Measurements from ENCODE around the gene PLCB1. TPM values are rescaled to one million over a fixed set of nuclear protein-coding genes. Genes with fewer than 3 reads are reported as not detected.

PLCB1 gene
- total RNA-seq, 1 donor from 2014 or later = 6.3 TPM

DNA sequence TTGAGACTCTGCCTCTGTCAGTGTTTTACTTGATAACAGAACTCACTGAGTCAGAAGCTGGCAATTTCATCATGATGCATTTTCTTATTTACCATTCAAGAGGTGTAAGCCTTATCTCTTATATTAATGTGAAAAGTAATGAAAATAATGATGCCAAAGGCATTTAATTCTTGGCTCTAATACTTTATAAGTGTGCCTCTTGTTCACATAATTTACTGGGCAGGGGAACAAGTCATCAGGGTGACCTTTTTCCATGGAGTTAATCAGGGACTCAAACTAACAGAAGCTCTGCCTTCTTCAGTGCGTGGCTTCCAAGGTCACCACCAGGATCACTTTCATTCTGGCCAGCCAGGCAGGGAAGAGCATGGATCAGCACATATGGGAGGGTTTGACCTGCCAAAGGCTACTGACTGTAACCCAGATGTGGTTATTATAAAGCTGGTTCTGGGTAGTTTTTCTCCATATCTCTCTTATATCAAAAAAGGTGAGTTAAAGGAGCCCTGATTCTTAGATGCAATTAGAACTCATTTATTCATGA is 5.2 kb upstream of the PLCB1 start:
- Histone ChIP-seq H3K27me3 (ENCODE audit: low read depth) (no peaks in the 10 kb centered on the region), H3K4me3 (no peak overlapping the region), H3K4me1 (peaks cover 5% of the 10 kb centered on the region), H3K27ac (no peak overlapping the region), H3K36me3 (no peaks in the 10 kb centered on the region), H3K9me3 (no peaks in the 10 kb centered on the region)
- ATAC-seq (no peak), DNase-seq (no peak)
- no peak for TF ChIP-seq CTCF (IDR thresholded peaks at IDR 0.05)
- intact Hi-C loops (cut with DNase I) = loop anchor here (10.0 kb wide), 1 partner anchor 598 kb away; no protein-coding TSS in a partner anchor

DNA sequence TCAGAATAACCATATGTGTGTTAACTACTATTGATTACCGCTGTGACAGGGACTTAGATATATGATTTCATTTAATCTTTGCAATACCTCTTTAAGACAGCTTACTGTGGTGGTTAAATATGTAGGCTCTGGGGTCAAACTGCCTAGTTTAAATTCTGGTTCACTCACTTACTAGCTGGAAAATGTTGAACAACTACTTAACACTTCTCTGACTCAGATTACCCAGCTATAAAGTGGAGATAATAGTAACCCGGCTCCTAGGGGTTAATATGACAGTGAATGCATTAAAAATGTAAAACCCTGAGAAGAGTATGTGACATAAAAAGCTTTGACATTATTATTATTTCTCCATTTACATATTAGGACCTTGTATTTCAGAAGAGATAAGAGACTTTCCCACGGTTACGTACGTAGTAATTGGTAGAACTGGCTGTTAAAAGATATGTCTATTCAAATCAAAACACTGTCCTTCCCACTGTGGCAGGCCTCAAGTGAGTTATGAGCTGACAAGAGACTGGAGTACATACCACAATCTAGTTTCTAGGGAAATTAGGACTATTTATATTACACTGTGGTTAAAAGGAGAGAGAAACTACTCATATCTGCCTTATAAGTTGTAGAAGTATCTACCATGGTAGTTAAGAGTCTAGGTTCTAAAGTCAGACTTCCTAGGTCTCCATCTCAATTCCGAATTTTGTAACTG is 4.4 kb upstream of the PLCB1 start:
- H3K9me3 ChIP-seq = no peaks in the 10 kb centered on the region
- H3K27me3 ChIP-seq (ENCODE audit: low read depth) = no peaks in the 10 kb centered on the region
- intact Hi-C loops (cut with DNase I) = loop anchor here (10.0 kb wide), 1 partner anchor 597 kb away; no protein-coding TSS in a partner anchor
- peaks cover 6% of the 10 kb centered on the region for H3K4me1 ChIP-seq
- ATAC-seq = no peak
- no peaks in the 10 kb centered on the region for H3K36me3 ChIP-seq
- no peak for TF ChIP-seq CTCF (IDR thresholded peaks at IDR 0.05)
- no peak for DNase-seq
- no peak overlapping the region for H3K27ac ChIP-seq
- no peak overlapping the region for H3K4me3 ChIP-seq

GRCh38 chr20:8128291-8129060 is 3.6 kb upstream of the PLCB1 start:
- TF ChIP-seq CTCF (IDR thresholded peaks at IDR 0.05) = no peak
- Histone ChIP-seq H3K4me3 (no peak overlapping the region), H3K27me3 (ENCODE audit: low read depth) (peaks cover 5% of the 10 kb centered on the region), H3K4me1 (peaks cover 14% of the 10 kb centered on the region), H3K27ac (no peak overlapping the region), H3K9me3 (no peaks in the 10 kb centered on the region), H3K36me3 (no peaks in the 10 kb centered on the region)
- ATAC-seq (no peak), DNase-seq (no peak)
- intact Hi-C loops (cut with DNase I) = loop anchor here (10.0 kb wide), 1 partner anchor 596 kb away; no protein-coding TSS in a partner anchor

DNA sequence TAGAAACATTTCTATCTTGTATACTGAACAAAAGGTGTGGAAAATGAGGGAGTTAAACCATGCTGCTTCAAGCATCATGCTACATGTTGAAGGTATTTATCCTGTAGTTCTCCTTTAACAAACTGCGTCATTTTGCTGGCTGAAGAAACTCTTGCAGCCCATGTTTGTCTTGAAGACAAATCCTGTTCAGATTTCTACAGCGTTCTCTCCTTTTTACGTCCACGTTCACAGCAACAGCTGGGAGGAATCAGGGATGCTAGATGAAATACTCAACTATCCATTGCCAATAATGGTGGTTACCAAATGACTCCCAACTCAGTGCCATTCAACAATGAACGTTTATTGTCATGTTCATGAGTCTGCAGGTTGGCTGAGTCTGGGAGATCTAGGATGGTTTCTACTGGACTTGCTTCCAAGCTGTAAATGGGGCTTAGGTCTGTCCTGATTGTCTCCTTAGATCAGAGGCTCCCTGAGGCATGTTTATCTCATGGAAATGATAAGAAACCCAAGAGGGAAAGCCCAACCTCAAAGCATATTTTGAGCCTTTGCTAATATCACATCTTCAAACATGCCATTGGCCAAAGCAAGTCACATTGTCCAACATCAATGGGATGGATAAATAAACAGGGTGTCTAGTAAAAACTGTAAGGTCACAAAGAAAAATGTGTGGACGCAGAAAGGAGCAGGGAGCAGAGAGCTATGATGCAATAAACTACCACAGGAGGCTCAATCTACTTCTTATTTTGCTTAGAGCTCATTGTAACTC is 2.7 kb upstream of the PLCB1 start:
- peaks cover 11% of the 10 kb centered on the region for H3K27me3 ChIP-seq (ENCODE audit: low read depth)
- no peaks in the 10 kb centered on the region for H3K9me3 ChIP-seq
- intact Hi-C loops (cut with DNase I) = loop anchor here (10.0 kb wide), 1 partner anchor 595 kb away; no protein-coding TSS in a partner anchor
- H3K27ac ChIP-seq = no peak overlapping the region
- no peak for ATAC-seq
- DNase-seq = no peak
- H3K4me1 ChIP-seq = peaks cover 20% of the 10 kb centered on the region
- no peak for TF ChIP-seq CTCF (IDR thresholded peaks at IDR 0.05)
- H3K4me3 ChIP-seq = no peak overlapping the region
- no peaks in the 10 kb centered on the region for H3K36me3 ChIP-seq
